SH-SY5Y (cell line): ENCODE measurements around the gene SPNS2.

ENCODE experiments used
- GATA2 ChIP-seq: IDR thresholded peaks from 2 replicates; pipeline ENCODE4 v1.6.1; 2011; ENCODE audit warnings: mild to moderate bottlenecking, low read depth, low read length
- GATA3 ChIP-seq: IDR thresholded peaks from 2 replicates; pipeline ENCODE4 v1.6.1; 2011; ENCODE audit warnings: low read depth, mild to moderate bottlenecking, low read length, moderate library complexity

GRCh38 chr17:4480929-4481898 is 17.5 kb upstream of the SPNS2 start:
- TF ChIP-seq GATA2 (no peak), GATA3 (no peak)
